OCI-LY3 (cell line): ENCODE measurements around the gene KCNC4.

Experiments
- H2AFZ ChIP-seq: fragments of 200-600, 300-600 bp; shearing (Covaris generic); 2 replicates; pipeline ENCODE4 v1.6.0; 2014; ENCODE audit warnings: antibody characterized with exemption, low read depth, low read length
- H3K27ac ChIP-seq: fragments of 200-600, 300-600 bp; sonication (generic); 2 replicates; pipeline ENCODE4 v1.5.1; 2014; ENCODE audit warnings: mild to moderate bottlenecking, low read length, moderate library complexity, mixed read lengths
- H3K27me3 ChIP-seq: fragments of 200-600, 300-600 bp; sonication (generic); 2 replicates; pipeline ENCODE4 v1.6.1; 2014; ENCODE audit warnings: low read depth, low read length, mixed read lengths
- H3K36me3 ChIP-seq: fragments of 200-600, 300-600 bp; sonication (generic); replicated peaks from 2 replicates; pipeline ENCODE3; 2014; ENCODE audit warnings: low read depth, low read length, mixed read lengths
- H3K4me1 ChIP-seq: fragments of 300-600, 200-600 bp; sonication (generic); 2 replicates; pipeline ENCODE4 v1.6.1; 2014; ENCODE audit warnings: low read length, mixed read lengths
- H3K4me2 ChIP-seq: fragments of 200-600, 300-600 bp; sonication (generic); 2 replicates; pipeline ENCODE4 v1.6.1; 2014; ENCODE audit warnings: low read length, mixed read lengths
- H3K4me3 ChIP-seq: fragments of 300-600, 200-600 bp; sonication (generic); 2 replicates; pipeline ENCODE4 v1.5.1; 2014; ENCODE audit warnings: antibody characterized with exemption, mild to moderate bottlenecking, low read length, moderate library complexity
- H3K79me2 ChIP-seq: fragments of 300-600, 200-600 bp; shearing (Covaris generic); 2 replicates; pipeline ENCODE4 v1.6.1; 2014; ENCODE audit warnings: mild to moderate bottlenecking, low read length, mixed read lengths
- H3K9ac ChIP-seq: fragments of 300-600, 200-600 bp; shearing (Covaris generic); 2 replicates; pipeline ENCODE4 v1.6.0; 2014; ENCODE audit warnings: mild to moderate bottlenecking, low read length, moderate library complexity
- H3K9me3 ChIP-seq: fragments of 200-600, 300-600 bp; shearing (Covaris generic); 2 replicates; pipeline ENCODE4 v1.6.1; 2014; ENCODE audit warnings: low read length, mixed read lengths; ENCODE audit not compliant: insufficient read depth
- H4K20me1 ChIP-seq: fragments of 200-600, 300-600 bp; sonication (generic); 2 replicates; pipeline ENCODE4 v1.6.1; 2016; ENCODE audit warnings: low read length, mixed read lengths; ENCODE audit not compliant: insufficient read depth
- CTCF ChIP-seq: fragments of 200-600, 300-600 bp; sonication (generic); IDR thresholded peaks from 2 replicates; pipeline ENCODE4 v1.5.1; 2014; ENCODE audit warnings: antibody characterized with exemption, low read length, low read depth
- EZH2phosphoT487 ChIP-seq: fragments of 200-600 bp; shearing (Covaris generic); IDR thresholded peaks from 2 replicates; pipeline ENCODE4 v1.6.1; 2018; ENCODE audit warnings: antibody characterized with exemption, mixed run types, low read depth

Gene KCNC4

GRCh38 chr1:110250008-110250407 lies 39.9 kb downstream of the KCNC4 start:
- Histone ChIP-seq H2AFZ (no peak overlapping the region), H3K79me2 (no peaks in the 10 kb centered on the region), H3K4me1 (peaks cover under 1% of the 10 kb centered on the region; the same call in 1 of the 2 replicates), H3K4me2 (no peak overlapping the region), H3K4me3 (no peak overlapping the region), H4K20me1 (no peaks in the 10 kb centered on the region), H3K27ac (no peak overlapping the region), H3K9me3 (no peaks in the 10 kb centered on the region), H3K9ac (no peak overlapping the region), H3K36me3 (no peaks in the 10 kb centered on the region), H3K27me3 (no peaks in the 10 kb centered on the region)
- TF ChIP-seq CTCF, result no peak
- TF ChIP-seq EZH2phosphoT487, result no peak

GRCh38 chr1:110250749-110251148 lies 40.6 kb downstream of the KCNC4 start:
- Histone ChIP-seq H3K27ac (no peak overlapping the region), H2AFZ (no peak overlapping the region), H4K20me1 (no peaks in the 10 kb centered on the region), H3K4me2 (no peak overlapping the region), H3K79me2 (no peaks in the 10 kb centered on the region), H3K36me3 (no peaks in the 10 kb centered on the region), H3K9me3 (no peaks in the 10 kb centered on the region), H3K27me3 (no peaks in the 10 kb centered on the region), H3K4me1 (no peaks in the 10 kb centered on the region), H3K9ac (no peak overlapping the region), H3K4me3 (no peak overlapping the region)
- TF ChIP-seq CTCF (no peak), EZH2phosphoT487 (no peak)

GRCh38 chr1:110253213-110253612 lies 43.1 kb downstream of the KCNC4 start:
- no peak overlapping the region for H2AFZ ChIP-seq
- H3K79me2 ChIP-seq, result no peaks in the 10 kb centered on the region
- H3K27me3 ChIP-seq, result no peaks in the 10 kb centered on the region
- no peaks in the 10 kb centered on the region for H3K4me1 ChIP-seq
- no peak for TF ChIP-seq CTCF
- TF ChIP-seq EZH2phosphoT487, result no peak
- H3K36me3 ChIP-seq, result no peaks in the 10 kb centered on the region
- no peak overlapping the region for H3K4me3 ChIP-seq
- H3K27ac ChIP-seq, result no peak overlapping the region
- H4K20me1 ChIP-seq, result no peaks in the 10 kb centered on the region
- H3K4me2 ChIP-seq, result no peak overlapping the region
- no peaks in the 10 kb centered on the region for H3K9me3 ChIP-seq
- H3K9ac ChIP-seq, result no peak overlapping the region

- Histone ChIP-seq H3K9me3 (no peaks in the 10 kb centered on the region), H3K9ac (no peak overlapping the region), H3K4me1 (peaks cover 4% of the 10 kb centered on the region; the same call in 1 of the 2 replicates), H2AFZ (no peak overlapping the region), H3K4me3 (no peak overlapping the region), H3K4me2 (no peak overlapping the region), H4K20me1 (no peaks in the 10 kb centered on the region), H3K36me3 (no peaks in the 10 kb centered on the region), H3K27me3 (no peaks in the 10 kb centered on the region), H3K27ac (no peak overlapping the region), H3K79me2 (no peaks in the 10 kb centered on the region)
- TF ChIP-seq EZH2phosphoT487 (no peak), CTCF (no peak)
Observed at GRCh38 chr1:110254604-110255391, 44.7 kb downstream of the KCNC4 start.
